GM12878 (cell line): Measurements from ENCODE around the gene OTC. TPM values are rescaled to one million over a fixed set of nuclear protein-coding genes. Genes with fewer than 3 reads are reported as not detected.

Experiments used
- ATAC-seq: fragments of 200-7000 bp; cut with Tn5 transposase; 3 replicates; pipeline ENCODE4 v1.9.1; 2020; ENCODE audit warnings: mild to moderate bottlenecking, moderate library complexity
- BruUV-seq: library from RNA; stranded (reverse); fragments of 400-500 nt; replicated peaks from 2 replicates; lab custom pipeline; 2021; lab: Mats Ljungman, UMichigan
- CTCF ChIA-PET: fragments of 300-600 bp; sonication (Branson Sonifier 250); formaldehyde crosslinking; extraction: SDS; loops from one replicate; lab custom pipeline; 2021; ENCODE audit warnings: inconsistent platforms; lab: Yijun Ruan, JAX
- POLR2A ChIA-PET: fragments of 350-600 bp; formaldehyde crosslinking; extraction: SDS; loops from one replicate; lab custom pipeline; 2021; ENCODE audit warnings: inconsistent platforms; lab: Charles Lee
- RAD21 ChIA-PET: fragments of 300-600 bp; sonication (Branson Sonifier 250); formaldehyde crosslinking; loops from one replicate; lab custom pipeline; 2023; ENCODE audit warnings: antibody characterized with exemption; ENCODE audit not compliant: unreplicated experiment; lab: Charles Lee
- SMC1A ChIA-PET: fragments of 300-600 bp; sonication (Branson Sonifier 250); formaldehyde crosslinking; loops from one replicate; lab custom pipeline; 2023; ENCODE audit not compliant: unreplicated experiment, uncharacterized antibody; lab: Charles Lee
- DNase-seq: peaks from one replicate; pipeline ENCODE4 v3.0.0-alpha.2; 2011; ENCODE audit warnings: low read depth, low spot score
- FAIRE-seq: peaks from 3 replicates; lab custom pipeline; 2011; peaks lifted over from hg19 to GRCh38; lab: Jason Lieb, UNC
- H2AFZ ChIP-seq: 2 replicates; pipeline ENCODE4 v1.6.0; 2011; ENCODE audit warnings: low read depth, low read length, control low read depth; ENCODE audit not compliant: control insufficient read depth
- H3K27ac ChIP-seq: 2 replicates; pipeline ENCODE4 v1.5.1; 2011; ENCODE audit warnings: control low read depth; ENCODE audit not compliant: control insufficient read depth, insufficient read depth
- H3K27me3 ChIP-seq, 2 experiments: replicated peaks in 1 of 2; 2 replicates each; pipeline versions ENCODE4 v1.6.0 to v1.6.1; 2011; ENCODE audit warnings: low read length in 1 of 2; ENCODE audit not compliant: control insufficient read depth in 2 of 2, insufficient read depth in 2 of 2
- H3K36me3 ChIP-seq, 2 experiments: 2 replicates each; pipeline ENCODE4 v1.5.1; 2011; ENCODE audit warnings: low read length in 1 of 2; ENCODE audit not compliant: control insufficient read depth in 2 of 2, insufficient read depth in 2 of 2
- H3K4me1 ChIP-seq: 2 replicates; pipeline ENCODE4 v1.6.1; 2011; ENCODE audit warnings: mild to moderate bottlenecking, low read length, moderate library complexity, mixed read lengths; ENCODE audit not compliant: control insufficient read depth, insufficient read depth
- H3K4me2 ChIP-seq: 2 replicates; pipeline ENCODE4 v1.6.0; 2011; ENCODE audit warnings: control low read depth; ENCODE audit not compliant: control insufficient read depth, insufficient read depth
- H3K4me3 ChIP-seq: fragments of 200-600 bp; sonication (generic); 2 replicates; pipeline ENCODE4 v1.5.1; 2016
- H3K79me2 ChIP-seq: 2 replicates; pipeline ENCODE4 v1.6.0; 2011; ENCODE audit warnings: low read length; ENCODE audit not compliant: control insufficient read depth, insufficient read depth
- H3K9ac ChIP-seq: 2 replicates; pipeline ENCODE4 v1.8.0; 2011; ENCODE audit warnings: low read length, control low read depth, mixed read lengths; ENCODE audit not compliant: control insufficient read depth, insufficient read depth
- H3K9me3 ChIP-seq: replicated peaks from 3 replicates; pipeline ENCODE4 v1.5.1; 2011; ENCODE audit warnings: mild to moderate bottlenecking, low read length; ENCODE audit not compliant: control insufficient read depth, insufficient read depth
- H4K20me1 ChIP-seq: 2 replicates; pipeline ENCODE4 v1.6.0; 2011; ENCODE audit not compliant: control insufficient read depth, insufficient read depth
- ASH2L ChIP-seq: fragments of 300-600, 200-600 bp; sonication (generic); IDR thresholded peaks from 2 replicates; pipeline ENCODE4 v1.6.1; 2017; ENCODE audit warnings: low read depth, mild to moderate bottlenecking, borderline replicate concordance
- BMI1 ChIP-seq: fragments of 450-650 bp; IDR thresholded peaks from 2 replicates; pipeline ENCODE4 v1.6.1; 2016; ENCODE audit warnings: mild to moderate bottlenecking, moderate library complexity, borderline replicate concordance
- FOXK2 ChIP-seq: fragments of 450-650 bp; IDR thresholded peaks from 2 replicates; pipeline ENCODE4 v1.6.1; 2017; ENCODE audit warnings: mild to moderate bottlenecking, moderate library complexity
- IRF4 ChIP-seq: IDR thresholded peaks from 2 replicates; pipeline ENCODE4 v1.6.1; 2011; ENCODE audit warnings: low read depth, low read length
- JUND ChIP-seq: IDR thresholded peaks from 2 replicates; pipeline ENCODE4 v1.6.1; 2012; ENCODE audit warnings: low read depth, mild to moderate bottlenecking, low read length, improper control_type of control experiment, moderate library complexity
- KDM1A ChIP-seq: fragments of 200-600 bp; sonication (generic); IDR thresholded peaks from 2 replicates; pipeline ENCODE4 v1.6.1; 2016; ENCODE audit warnings: borderline replicate concordance
- MTA2 ChIP-seq: fragments of 450-650 bp; IDR thresholded peaks from 2 replicates; pipeline ENCODE4 v1.6.1; 2016; ENCODE audit warnings: low read depth, mild to moderate bottlenecking, moderate library complexity
- NFYA ChIP-seq: IDR thresholded peaks from 2 replicates; pipeline ENCODE4 v1.6.1; 2011; ENCODE audit warnings: low read depth, mild to moderate bottlenecking, low read length, improper control_type of control experiment, borderline replicate concordance
- NR2F1 ChIP-seq: fragments of 450-650 bp; conservative IDR thresholded peaks from 2 replicates; pipeline ENCODE4 v1.6.1; 2017; ENCODE audit warnings: mild to moderate bottlenecking
- POLR2A ChIP-seq: IDR thresholded peaks from 2 replicates; pipeline ENCODE4 v1.6.1; 2011; ENCODE audit warnings: low read depth, mild to moderate bottlenecking, low read length
- RELA ChIP-seq: fragments of 450-650 bp; IDR thresholded peaks from 2 replicates; pipeline ENCODE4 v1.8.0; 2014; ENCODE audit warnings: borderline replicate concordance; ENCODE audit not compliant: partially characterized antibody
- SIN3A ChIP-seq: IDR thresholded peaks from 2 replicates; pipeline ENCODE4 v1.6.1; 2012; ENCODE audit warnings: low read depth, low read length, improper control_type of control experiment
- ZBTB33 ChIP-seq: fragments of 450-650 bp; IDR thresholded peaks from 2 replicates; pipeline ENCODE4 v1.6.1; 2017; ENCODE audit warnings: mild to moderate bottlenecking
- ZZZ3 ChIP-seq: IDR thresholded peaks from 2 replicates; pipeline ENCODE4 v1.6.1; 2011; ENCODE audit warnings: low read depth; ENCODE audit not compliant: control insufficient read depth, insufficient read length
- in situ Hi-C: fragments of 300-500 bp; cut with MboI; formaldehyde crosslinking; loops from 9 replicates; pipeline ENCODE4 v1.14.3; 2018; ENCODE audit warnings: mixed read lengths
- intact Hi-C: fragments of 100-400 bp; cut with micrococcal nuclease; formaldehyde crosslinking; loops from one replicate; pipeline ENCODE4 v1.14.2; 2022; ENCODE audit not compliant: unreplicated experiment
- polyA plus RNA-seq, 11 experiments: library from polyadenylated mRNA; depleted of rRNA in 4 of 11; unstranded in 6 of 11; stranded (reverse) in 5 of 11; fragments of >200 nt; fragmentation: Nextera tagmentation in 4 of 11; fragmentation: Illumina TruSeq in 1 of 11; extraction: Ambion mirVana in 4 of 11; extraction: Trizol in 1 of 11; gene quantifications; 1 replicate in 1 of 11; 2 replicates in 10 of 11; pipeline versions ENCODE4 v1.2.1 to v1.2.3, GENCODE V29; 2011 to 2016; ENCODE audit warnings: inconsistent platforms in 2 of 11, missing spikeins in 2 of 11, low read depth in 1 of 11
- total RNA-seq, 4 experiments: library from RNA; depleted of rRNA in 3 of 4; stranded (reverse); fragments of >200 nt in 3 of 4; fragmentation: Illumina TruSeq in 1 of 4; extraction: Trizol in 1 of 4; gene quantifications; 2 replicates each; pipeline versions ENCODE4 v1.2.1 to v1.2.3, GENCODE V29; 2013 to 2021
- TF ChIP-seq, protein P1 (sequence below): fragments of 450-650 bp; IDR thresholded peaks from 2 replicates; pipeline ENCODE4 v1.6.1; 2018; ENCODE audit warnings: borderline replicate concordance, mild to moderate bottlenecking; ENCODE audit not compliant: partially characterized antibody
- TF ChIP-seq, protein P2 (sequence below): fragments of 450-650 bp; formaldehyde crosslinking; IDR thresholded peaks from 2 replicates; pipeline ENCODE4 v1.4.0; 2020; ENCODE audit warnings: mild to moderate bottlenecking, moderate library complexity

Gene OTC
- total and polyA plus RNA-seq, 10 of the 15 experiments (the other 5 are each of a cell fraction or from before 2014, with no cell fraction given) = not detected

DNA sequence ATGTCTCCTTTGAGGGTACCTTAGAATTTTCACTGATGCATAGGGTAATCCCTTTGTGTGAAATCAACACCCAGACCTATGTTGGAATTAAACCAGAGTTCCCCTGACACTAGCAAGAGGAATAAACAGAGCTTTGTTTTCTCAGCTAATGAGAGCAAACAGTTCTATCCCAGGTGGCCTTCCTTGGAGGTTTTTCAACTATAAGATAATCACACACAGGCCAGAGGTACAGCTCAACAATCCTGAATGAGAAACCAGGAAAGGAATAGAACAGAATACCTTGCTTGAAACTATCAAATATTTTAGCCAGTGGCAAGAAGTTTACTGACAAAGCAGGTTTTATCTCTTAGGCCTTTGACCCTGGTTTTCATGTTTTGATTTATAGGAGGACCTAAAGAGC lies 100.2 kb downstream of the OTC start:
- H3K27me3 ChIP-seq = no peaks in the 10 kb centered on the region; a peak in 1 of 4 replicates
- no peaks in the 10 kb centered on the region for H3K36me3 ChIP-seq
- BruUV-seq = no TSS peak
- ATAC-seq = no peak
- CTCF ChIA-PET = no interaction called here
- no peaks in the 10 kb centered on the region for H3K79me2 ChIP-seq
- H3K9me3 ChIP-seq = no peaks in the 10 kb centered on the region
- no peak for FAIRE-seq
- no peak overlapping the region for H3K27ac ChIP-seq
- H3K4me2 ChIP-seq = no peak overlapping the region
- no peaks in the 10 kb centered on the region for H4K20me1 ChIP-seq
- H3K4me1 ChIP-seq = no peaks in the 10 kb centered on the region
- intact Hi-C loops (no loop called here), in situ Hi-C loops (no loop called here)
- RAD21 ChIA-PET = no interaction called here
- DNase-seq = no peak
- no peak overlapping the region for H3K9ac ChIP-seq
- POLR2A ChIA-PET = no interaction called here
- H2AFZ ChIP-seq = no peak overlapping the region
- SMC1A ChIA-PET = no interaction called here
- no peak overlapping the region for H3K4me3 ChIP-seq
- TF ChIP-seq NFYA = no peak
- TF ChIP-seq IRF4 = no peak
- no peak for TF ChIP-seq NR2F1
- no peak for TF ChIP-seq MTA2
- no peak for TF ChIP-seq SIN3A
- no peak for TF ChIP-seq ASH2L
- TF ChIP-seq ZZZ3 = no peak
- no peak for TF ChIP-seq BMI1
- no peak for TF ChIP-seq ZBTB33
- TF ChIP-seq, protein P1, sequence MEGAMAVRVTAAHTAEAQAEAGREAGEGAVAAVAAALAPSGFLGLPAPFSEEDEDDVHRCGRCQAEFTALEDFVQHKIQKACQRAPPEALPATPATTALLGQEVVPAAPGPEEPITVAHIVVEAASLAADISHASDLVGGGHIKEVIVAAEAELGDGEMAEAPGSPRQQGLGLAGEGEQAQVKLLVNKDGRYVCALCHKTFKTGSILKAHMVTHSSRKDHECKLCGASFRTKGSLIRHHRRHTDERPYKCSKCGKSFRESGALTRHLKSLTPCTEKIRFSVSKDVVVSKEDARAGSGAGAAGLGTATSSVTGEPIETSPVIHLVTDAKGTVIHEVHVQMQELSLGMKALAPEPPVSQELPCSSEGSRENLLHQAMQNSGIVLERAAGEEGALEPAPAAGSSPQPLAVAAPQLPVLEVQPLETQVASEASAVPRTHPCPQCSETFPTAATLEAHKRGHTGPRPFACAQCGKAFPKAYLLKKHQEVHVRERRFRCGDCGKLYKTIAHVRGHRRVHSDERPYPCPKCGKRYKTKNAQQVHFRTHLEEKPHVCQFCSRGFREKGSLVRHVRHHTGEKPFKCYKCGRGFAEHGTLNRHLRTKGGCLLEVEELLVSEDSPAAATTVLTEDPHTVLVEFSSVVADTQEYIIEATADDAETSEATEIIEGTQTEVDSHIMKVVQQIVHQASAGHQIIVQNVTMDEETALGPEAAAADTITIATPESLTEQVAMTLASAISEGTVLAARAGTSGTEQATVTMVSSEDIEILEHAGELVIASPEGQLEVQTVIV = no peak
- TF ChIP-seq JUND = no peak
- TF ChIP-seq POLR2A = no peak
- TF ChIP-seq, protein P2, sequence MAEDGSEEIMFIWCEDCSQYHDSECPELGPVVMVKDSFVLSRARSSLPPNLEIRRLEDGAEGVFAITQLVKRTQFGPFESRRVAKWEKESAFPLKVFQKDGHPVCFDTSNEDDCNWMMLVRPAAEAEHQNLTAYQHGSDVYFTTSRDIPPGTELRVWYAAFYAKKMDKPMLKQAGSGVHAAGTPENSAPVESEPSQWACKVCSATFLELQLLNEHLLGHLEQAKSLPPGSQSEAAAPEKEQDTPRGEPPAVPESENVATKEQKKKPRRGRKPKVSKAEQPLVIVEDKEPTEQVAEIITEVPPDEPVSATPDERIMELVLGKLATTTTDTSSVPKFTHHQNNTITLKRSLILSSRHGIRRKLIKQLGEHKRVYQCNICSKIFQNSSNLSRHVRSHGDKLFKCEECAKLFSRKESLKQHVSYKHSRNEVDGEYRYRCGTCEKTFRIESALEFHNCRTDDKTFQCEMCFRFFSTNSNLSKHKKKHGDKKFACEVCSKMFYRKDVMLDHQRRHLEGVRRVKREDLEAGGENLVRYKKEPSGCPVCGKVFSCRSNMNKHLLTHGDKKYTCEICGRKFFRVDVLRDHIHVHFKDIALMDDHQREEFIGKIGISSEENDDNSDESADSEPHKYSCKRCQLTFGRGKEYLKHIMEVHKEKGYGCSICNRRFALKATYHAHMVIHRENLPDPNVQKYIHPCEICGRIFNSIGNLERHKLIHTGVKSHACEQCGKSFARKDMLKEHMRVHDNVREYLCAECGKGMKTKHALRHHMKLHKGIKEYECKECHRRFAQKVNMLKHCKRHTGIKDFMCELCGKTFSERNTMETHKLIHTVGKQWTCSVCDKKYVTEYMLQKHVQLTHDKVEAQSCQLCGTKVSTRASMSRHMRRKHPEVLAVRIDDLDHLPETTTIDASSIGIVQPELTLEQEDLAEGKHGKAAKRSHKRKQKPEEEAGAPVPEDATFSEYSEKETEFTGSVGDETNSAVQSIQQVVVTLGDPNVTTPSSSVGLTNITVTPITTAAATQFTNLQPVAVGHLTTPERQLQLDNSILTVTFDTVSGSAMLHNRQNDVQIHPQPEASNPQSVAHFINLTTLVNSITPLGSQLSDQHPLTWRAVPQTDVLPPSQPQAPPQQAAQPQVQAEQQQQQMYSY (CRISPR knock-in tag) = no peak
- TF ChIP-seq FOXK2 = no peak
- no peak for TF ChIP-seq RELA
- TF ChIP-seq KDM1A = no peak
